Progenitor cell of endocrine pancreas (in vitro differentiated cells): ENCODE data around the gene CPNE4. TPM values are rescaled to one million over a fixed set of nuclear protein-coding genes. Genes with fewer than 3 reads are reported as not detected.

ENCODE experiments used
- DNase-seq: peaks from one replicate; pipeline ENCODE4 v3.0.0; 2021; ENCODE audit warnings: low spot score; ENCODE audit not compliant: unreplicated experiment
- H3K27ac Mint-ChIP-seq: 2 replicates; pipeline ENCODE4 v1.8.0; 2021; ENCODE audit warnings: mild to moderate bottlenecking, moderate library complexity, mixed read lengths
- H3K27me3 Mint-ChIP-seq: 2 replicates; pipeline ENCODE4 v1.8.0; 2021; ENCODE audit warnings: mixed read lengths
- H3K36me3 Mint-ChIP-seq: 2 replicates; pipeline ENCODE4 v1.8.0; 2022; ENCODE audit warnings: mixed read lengths; ENCODE audit not compliant: insufficient read depth
- H3K4me1 Mint-ChIP-seq: 2 replicates; pipeline ENCODE4 v1.8.0; 2021; ENCODE audit warnings: low read depth, mixed read lengths
- H3K4me3 Mint-ChIP-seq: 2 replicates; pipeline ENCODE4 v1.8.0; 2021; ENCODE audit warnings: low read depth, mild to moderate bottlenecking, moderate library complexity, mixed read lengths
- H3K9me3 Mint-ChIP-seq: 2 replicates; pipeline ENCODE4 v1.8.0; 2021; ENCODE audit warnings: low read depth, mixed read lengths
- CTCF ChIP-seq: fragments of 200-600 bp; sonication (generic); IDR thresholded peaks from one replicate; pipeline ENCODE4 v1.5.0; 2021; ENCODE audit warnings: antibody characterized with exemption, mild to moderate bottlenecking; ENCODE audit not compliant: unreplicated experiment
- total RNA-seq: library from RNA; stranded (reverse); gene quantifications from 2 replicates; pipeline ENCODE4 v1.2.1, GENCODE V29; 2021

Gene CPNE4
- total RNA-seq, 1 donor from 2014 or later: 5.5 TPM

- no peak for DNase-seq
- no peaks in the 10 kb centered on the region for H3K36me3 Mint-ChIP-seq
- no peaks in the 10 kb centered on the region for H3K27me3 Mint-ChIP-seq
- no peaks in the 10 kb centered on the region for H3K9me3 Mint-ChIP-seq
- no peak for TF ChIP-seq CTCF
- no peak overlapping the region for H3K4me3 Mint-ChIP-seq
- H3K4me1 Mint-ChIP-seq: no peaks in the 10 kb centered on the region
- H3K27ac Mint-ChIP-seq: no peak overlapping the region
Measured at GRCh38 chr3:131762981-131763564, 271.7 kb downstream of the CPNE4 start.

GRCh38 chr3:131756405-131756804 lies 278.4 kb downstream of the CPNE4 start:
- Mint-ChIP-seq H3K9me3 (no peaks in the 10 kb centered on the region), H3K4me3 (no peak overlapping the region), H3K27me3 (no peaks in the 10 kb centered on the region), H3K4me1 (no peaks in the 10 kb centered on the region), H3K36me3 (no peaks in the 10 kb centered on the region), H3K27ac (no peak overlapping the region)
- DNase-seq: no peak
- TF ChIP-seq CTCF: no peak

GRCh38 chr3:131755380-131755779 lies 279.4 kb downstream of the CPNE4 start:
- H3K36me3 Mint-ChIP-seq: no peaks in the 10 kb centered on the region
- DNase-seq: no peak
- no peak for TF ChIP-seq CTCF
- no peaks in the 10 kb centered on the region for H3K27me3 Mint-ChIP-seq
- no peak overlapping the region for H3K27ac Mint-ChIP-seq
- no peaks in the 10 kb centered on the region for H3K9me3 Mint-ChIP-seq
- H3K4me3 Mint-ChIP-seq: no peak overlapping the region
- H3K4me1 Mint-ChIP-seq: no peaks in the 10 kb centered on the region

- Mint-ChIP-seq H3K4me3 (no peak overlapping the region), H3K27me3 (no peaks in the 10 kb centered on the region), H3K27ac (no peak overlapping the region), H3K4me1 (no peaks in the 10 kb centered on the region), H3K9me3 (no peaks in the 10 kb centered on the region), H3K36me3 (no peaks in the 10 kb centered on the region)
- TF ChIP-seq CTCF: peak; percentile 11
- no peak for DNase-seq
Measured at GRCh38 chr3:131750256-131750655, 284.6 kb downstream of the CPNE4 start.

- Mint-ChIP-seq H3K27ac (no peak overlapping the region), H3K9me3 (no peaks in the 10 kb centered on the region), H3K27me3 (no peaks in the 10 kb centered on the region), H3K36me3 (no peaks in the 10 kb centered on the region), H3K4me1 (no peaks in the 10 kb centered on the region), H3K4me3 (no peak overlapping the region)
- no peak for DNase-seq
- TF ChIP-seq CTCF: no peak
Measured at GRCh38 chr3:131749826-131750225, 285.0 kb downstream of the CPNE4 start.
